ENCODE results near the gene ZAP70.

ZAP70 gene

DNA sequence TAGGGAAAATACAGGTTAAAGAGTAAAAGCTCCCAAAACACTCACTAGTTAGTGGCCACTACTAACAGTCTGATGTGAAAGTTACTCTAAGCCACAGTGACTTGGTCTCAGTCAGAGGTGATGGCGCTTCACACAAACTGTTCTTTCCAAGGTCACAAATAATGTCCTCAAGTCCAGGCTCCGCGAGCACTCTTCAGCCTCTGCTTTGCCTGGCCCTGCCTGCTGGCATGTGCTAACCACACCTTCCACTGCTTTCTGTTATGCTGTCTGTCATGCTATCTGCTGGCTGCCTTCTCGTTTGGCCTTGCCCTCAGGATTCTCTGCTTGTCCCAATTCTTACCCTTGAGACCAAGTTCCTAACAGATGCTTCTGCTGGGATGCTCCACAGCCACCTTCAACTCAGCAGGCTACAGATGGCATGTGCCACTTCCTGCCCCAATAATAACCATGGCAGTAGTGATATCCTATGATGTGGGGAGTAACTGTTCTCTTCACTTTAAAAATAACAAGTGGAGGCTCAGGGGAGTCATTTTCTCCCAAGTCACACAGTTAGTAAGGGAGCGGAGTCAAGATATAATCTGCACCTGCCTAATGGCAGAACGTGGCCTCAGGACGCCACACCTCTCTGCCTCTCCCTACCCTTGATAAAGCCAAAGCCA lies 75.7 kb downstream of the ZAP70 start:
- no peak for DNase-seq (ENCODE audit: low read depth)

All from stimulated activated CD8-positive, alpha-beta memory T cell treated with anti-CD3 and anti-CD28 coated beads, Interleukin-15, amount 100 ng/mL, for 24 hours (primary cell).